Omental fat pad (tissue), 4 donors: ENCODE measurements around the gene ZNF235. TPM values are rescaled to one million over a fixed set of nuclear protein-coding genes. Genes with fewer than 3 reads are reported as not detected.
"Not testable (repeated sequence)": the region's sequence is repeated elsewhere in the genome, so short reads cannot be mapped to it uniquely, and the experiment has no call there.

Experiments
- ATAC-seq: fragments of 150-250 bp; one replicate; pipeline ENCODE4 v1.9.1; 2016; ENCODE audit warnings: mild to moderate bottlenecking, moderate library complexity; ENCODE audit not compliant: low FRiP score
- DNase-seq: peaks from one replicate; pipeline ENCODE4 v3.0.0-alpha.2; 2019; ENCODE audit warnings: low spot score
- small RNA-seq: library from RNA; depleted of rRNA; stranded (forward); fragments of <200 nt; gene quantifications from one replicate; pipeline ENCODE3, GENCODE V24; 2016
- total RNA-seq, 4 donors: library from RNA; depleted of rRNA; stranded (reverse); fragments of >200 nt; gene quantifications; one replicate each; pipeline ENCODE4 v1.1.0, GENCODE V29; 2016
- TF ChIP-seq, protein P1 (sequence below), 3 donors: fragments of 450-650 bp; IDR thresholded peaks; one replicate each; pipeline ENCODE4 v1.5.1; 2016 to 2017; ENCODE audit warnings: antibody characterized with exemption in 3 of 3, mild to moderate bottlenecking in 3 of 3, moderate library complexity in 2 of 3

Gene ZNF235
- total RNA-seq, 4 donors from 2014 or later: 3.0 to 8.7 (median 4.3) TPM

- DNase-seq: no peak
These were observed 46.7 kb downstream of the ZNF235 start for GRCh38 chr19:44258136-44258535.

GRCh38 chr19:44255705-44256411 lies 49.0 kb downstream of the ZNF235 start:
- DNase-seq (no peak), ATAC-seq (no peak)
- TF ChIP-seq, protein P1, sequence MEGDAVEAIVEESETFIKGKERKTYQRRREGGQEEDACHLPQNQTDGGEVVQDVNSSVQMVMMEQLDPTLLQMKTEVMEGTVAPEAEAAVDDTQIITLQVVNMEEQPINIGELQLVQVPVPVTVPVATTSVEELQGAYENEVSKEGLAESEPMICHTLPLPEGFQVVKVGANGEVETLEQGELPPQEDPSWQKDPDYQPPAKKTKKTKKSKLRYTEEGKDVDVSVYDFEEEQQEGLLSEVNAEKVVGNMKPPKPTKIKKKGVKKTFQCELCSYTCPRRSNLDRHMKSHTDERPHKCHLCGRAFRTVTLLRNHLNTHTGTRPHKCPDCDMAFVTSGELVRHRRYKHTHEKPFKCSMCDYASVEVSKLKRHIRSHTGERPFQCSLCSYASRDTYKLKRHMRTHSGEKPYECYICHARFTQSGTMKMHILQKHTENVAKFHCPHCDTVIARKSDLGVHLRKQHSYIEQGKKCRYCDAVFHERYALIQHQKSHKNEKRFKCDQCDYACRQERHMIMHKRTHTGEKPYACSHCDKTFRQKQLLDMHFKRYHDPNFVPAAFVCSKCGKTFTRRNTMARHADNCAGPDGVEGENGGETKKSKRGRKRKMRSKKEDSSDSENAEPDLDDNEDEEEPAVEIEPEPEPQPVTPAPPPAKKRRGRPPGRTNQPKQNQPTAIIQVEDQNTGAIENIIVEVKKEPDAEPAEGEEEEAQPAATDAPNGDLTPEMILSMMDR (IDR thresholded peaks at IDR 0.05): no peak

More at GRCh38 chr19:44258136-44258535, 46.7 kb downstream of the ZNF235 start:
- TF ChIP-seq, protein P1 (IDR thresholded peaks at IDR 0.05): no peak
- ATAC-seq: no peak

- ATAC-seq (no peak), DNase-seq (no peak)
- TF ChIP-seq, protein P1 (IDR thresholded peaks at IDR 0.05): no peak
These were observed 50.3 kb downstream of the ZNF235 start for GRCh38 chr19:44254496-44254895.

- ATAC-seq: not testable (repeated sequence)
These were observed 51.4 kb downstream of the ZNF235 start for GRCh38 chr19:44253392-44253791.

GRCh38 chr19:44252332-44252731 lies 52.5 kb downstream of the ZNF235 start:
- ATAC-seq, DNase-seq: not testable (repeated sequence)

More at GRCh38 chr19:44253392-44253791, 51.4 kb downstream of the ZNF235 start:
- DNase-seq: not testable (repeated sequence)

GRCh38 chr19:44236384-44236783 lies 68.4 kb downstream of the ZNF235 start:
- TF ChIP-seq, protein P1 (IDR thresholded peaks at IDR 0.05): no peak
- DNase-seq: no peak
- ATAC-seq: no peak

Small RNAs within 50 kb of the gene (small RNA-seq; reads per million reads assigned to genes)
- not detected for gene NDUFA3P1

Other genes starting within 250 kb of the ZNF235 start
- gene ZNF284, start 232.9 kb downstream of the ZNF235 start, total RNA-seq: 1 to 10 TPM in 3 of 4 donors, under 1 TPM in 1; 0.65 to 3.0 (median 1.7) TPM
- gene ZNF224, start 210.7 kb downstream of the ZNF235 start, total RNA-seq: 10 to 100 TPM; 10.4 to 36.9 (median 17.5) TPM
- 1 to 10 TPM; 1.8 to 5.5 (median 2.7) TPM for gene ZNF225, start 191.6 kb downstream of the ZNF235 start, total RNA-seq
- 10 to 100 TPM in 1 of 4 donors, 1 to 10 TPM in 3; 4.8 to 11.3 (median 8.4) TPM for gene ZNF234, start 163.5 kb downstream of the ZNF235 start, total RNA-seq
- gene ZNF226, start 139.9 kb downstream of the ZNF235 start, total RNA-seq: 10 to 100 TPM in 3 of 4 donors, 1 to 10 TPM in 1; 9.5 to 18.6 (median 14.3) TPM
- 10 to 100 TPM in 2 of 4 donors, 1 to 10 TPM in 2; 6.6 to 17.7 (median 10.8) TPM for gene ZNF227, start 92.5 kb downstream of the ZNF235 start, total RNA-seq
- 1 to 10 TPM in 1 of 4 donors, under 1 TPM in 3; 0.19 to 1.1 (median 0.35) TPM for gene ZNF233, start 45.1 kb downstream of the ZNF235 start, total RNA-seq
- gene ZNF112, start 51.7 kb upstream of the ZNF235 start, total RNA-seq: 1 to 10 TPM; 2.0 to 6.0 (median 3.4) TPM
- gene ZNF285, start 96.6 kb upstream of the ZNF235 start, total RNA-seq: 1 to 10 TPM; 1.1 to 6.5 (median 2.5) TPM
- gene ZNF229, start 143.4 kb upstream of the ZNF235 start, total RNA-seq: 1 to 10 TPM; 2.2 to 6.3 (median 4.8) TPM
- 10 to 100 TPM in 1 of 4 donors, 1 to 10 TPM in 3; 4.8 to 14.5 (median 7.3) TPM for gene ZNF180, start 195.5 kb upstream of the ZNF235 start, total RNA-seq
- gene CEACAM20, start 224.7 kb upstream of the ZNF235 start, total RNA-seq: not detected